A549 (cell line): ENCODE measurements around the gene ST8SIA4.

Source experiments
- CTCF ChIP-seq: fragments of >200 bp; sonication (Bioruptor Twin); formaldehyde crosslinking; IDR thresholded peaks from 3 replicates; pipeline ENCODE4 v1.5.1; 2016
- HOXA7 ChIP-seq: fragments of 250-450 bp; sonication (Bioruptor Pico); IDR thresholded peaks from 2 replicates; pipeline ENCODE4 v1.5.0; 2020; ENCODE audit warnings: mild to moderate bottlenecking, moderate library complexity
- JUN ChIP-seq, 2 experiments: fragments of >200 bp; sonication (Bioruptor Twin); formaldehyde crosslinking; IDR thresholded peaks; 2 replicates in 1 of 2; 3 replicates in 1 of 2; pipeline ENCODE4 v1.6.1; 2016 to 2017
- KDM5A ChIP-seq: fragments of 200-600 bp; sonication (generic); IDR thresholded peaks from 2 replicates; pipeline ENCODE4 v1.6.1; 2016; ENCODE audit warnings: antibody characterized with exemption, mild to moderate bottlenecking
- MAX ChIP-seq: IDR thresholded peaks from 2 replicates; pipeline ENCODE4 v1.6.1; 2012
- MAZ ChIP-seq: fragments of 150-350 bp; IDR thresholded peaks from 2 replicates; pipeline ENCODE4 v1.6.1; 2014; ENCODE audit warnings: antibody characterized with exemption, low read depth, low read length, borderline replicate concordance
- POLR2A ChIP-seq: IDR thresholded peaks from 2 replicates; pipeline ENCODE4 v1.6.1; 2012; ENCODE audit warnings: mild to moderate bottlenecking, low read length
- TF ChIP-seq, protein P1 (sequence below): fragments of 200-600 bp; sonication (generic); IDR thresholded peaks from 2 replicates; pipeline ENCODE4 v1.6.1; 2016; ENCODE audit warnings: antibody characterized with exemption, mild to moderate bottlenecking, moderate library complexity

DNA sequence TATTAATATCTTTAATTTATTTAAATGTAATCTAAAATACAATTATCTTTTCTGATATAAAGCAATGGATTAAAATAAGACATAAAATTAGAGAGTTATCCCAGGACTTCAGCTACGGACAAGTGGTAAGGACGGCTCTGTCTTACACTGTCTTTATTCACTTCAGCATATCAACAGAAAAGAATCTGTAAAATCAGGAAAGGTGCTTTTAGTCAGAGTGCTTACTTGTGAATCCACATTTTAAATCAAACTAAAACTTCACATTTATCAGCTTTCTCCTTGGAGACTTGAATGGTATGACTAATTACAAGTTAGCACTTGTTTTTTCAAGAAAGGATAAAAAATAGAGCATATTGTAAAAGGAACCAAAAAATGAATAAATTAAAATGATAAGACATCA lies 39.3 kb downstream of the ST8SIA4 start:
- TF ChIP-seq MAZ (no peak), MAX (no peak), CTCF (no peak), POLR2A (no peak), JUN (IDR thresholded peaks at IDR 0.05) (no peak), KDM5A (no peak), HOXA7 (CRISPR knock-in tag) (no peak)
- TF ChIP-seq, protein P1, sequence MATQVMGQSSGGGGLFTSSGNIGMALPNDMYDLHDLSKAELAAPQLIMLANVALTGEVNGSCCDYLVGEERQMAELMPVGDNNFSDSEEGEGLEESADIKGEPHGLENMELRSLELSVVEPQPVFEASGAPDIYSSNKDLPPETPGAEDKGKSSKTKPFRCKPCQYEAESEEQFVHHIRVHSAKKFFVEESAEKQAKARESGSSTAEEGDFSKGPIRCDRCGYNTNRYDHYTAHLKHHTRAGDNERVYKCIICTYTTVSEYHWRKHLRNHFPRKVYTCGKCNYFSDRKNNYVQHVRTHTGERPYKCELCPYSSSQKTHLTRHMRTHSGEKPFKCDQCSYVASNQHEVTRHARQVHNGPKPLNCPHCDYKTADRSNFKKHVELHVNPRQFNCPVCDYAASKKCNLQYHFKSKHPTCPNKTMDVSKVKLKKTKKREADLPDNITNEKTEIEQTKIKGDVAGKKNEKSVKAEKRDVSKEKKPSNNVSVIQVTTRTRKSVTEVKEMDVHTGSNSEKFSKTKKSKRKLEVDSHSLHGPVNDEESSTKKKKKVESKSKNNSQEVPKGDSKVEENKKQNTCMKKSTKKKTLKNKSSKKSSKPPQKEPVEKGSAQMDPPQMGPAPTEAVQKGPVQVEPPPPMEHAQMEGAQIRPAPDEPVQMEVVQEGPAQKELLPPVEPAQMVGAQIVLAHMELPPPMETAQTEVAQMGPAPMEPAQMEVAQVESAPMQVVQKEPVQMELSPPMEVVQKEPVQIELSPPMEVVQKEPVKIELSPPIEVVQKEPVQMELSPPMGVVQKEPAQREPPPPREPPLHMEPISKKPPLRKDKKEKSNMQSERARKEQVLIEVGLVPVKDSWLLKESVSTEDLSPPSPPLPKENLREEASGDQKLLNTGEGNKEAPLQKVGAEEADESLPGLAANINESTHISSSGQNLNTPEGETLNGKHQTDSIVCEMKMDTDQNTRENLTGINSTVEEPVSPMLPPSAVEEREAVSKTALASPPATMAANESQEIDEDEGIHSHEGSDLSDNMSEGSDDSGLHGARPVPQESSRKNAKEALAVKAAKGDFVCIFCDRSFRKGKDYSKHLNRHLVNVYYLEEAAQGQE = no peak
